Activated gamma-delta T cell (primary cell): Measurements from ENCODE around the gene C10orf67.
"Not testable (repeated sequence)": the region's sequence is repeated elsewhere in the genome, so short reads cannot be mapped to it uniquely, and the experiment has no call there.

Source experiments
- DNase-seq: peaks from one replicate; lab custom pipeline; 2025; lab: John Stamatoyannopoulos, UW

The C10orf67 gene

DNA sequence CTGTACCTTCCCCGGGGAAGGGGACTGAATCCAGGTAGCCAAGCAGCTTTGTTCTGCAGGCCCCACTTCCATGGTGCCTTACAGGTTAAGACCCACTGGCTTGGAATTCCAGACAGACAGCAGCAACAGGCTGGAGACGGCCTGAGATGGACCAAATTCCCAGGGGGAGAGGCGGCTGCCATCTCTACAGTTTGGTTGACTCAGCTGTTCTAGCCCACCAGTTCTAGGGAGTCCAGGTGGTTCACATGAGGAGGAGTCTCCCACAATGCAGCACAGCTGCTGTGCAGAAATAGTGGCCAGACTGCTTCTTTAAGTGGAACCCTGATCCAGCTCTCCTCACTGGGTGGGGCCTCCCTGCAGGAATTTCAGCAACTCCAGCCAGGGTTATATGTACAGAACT is 74.1 kb downstream of the C10orf67 start:
- DNase-seq: no peak

DNA sequence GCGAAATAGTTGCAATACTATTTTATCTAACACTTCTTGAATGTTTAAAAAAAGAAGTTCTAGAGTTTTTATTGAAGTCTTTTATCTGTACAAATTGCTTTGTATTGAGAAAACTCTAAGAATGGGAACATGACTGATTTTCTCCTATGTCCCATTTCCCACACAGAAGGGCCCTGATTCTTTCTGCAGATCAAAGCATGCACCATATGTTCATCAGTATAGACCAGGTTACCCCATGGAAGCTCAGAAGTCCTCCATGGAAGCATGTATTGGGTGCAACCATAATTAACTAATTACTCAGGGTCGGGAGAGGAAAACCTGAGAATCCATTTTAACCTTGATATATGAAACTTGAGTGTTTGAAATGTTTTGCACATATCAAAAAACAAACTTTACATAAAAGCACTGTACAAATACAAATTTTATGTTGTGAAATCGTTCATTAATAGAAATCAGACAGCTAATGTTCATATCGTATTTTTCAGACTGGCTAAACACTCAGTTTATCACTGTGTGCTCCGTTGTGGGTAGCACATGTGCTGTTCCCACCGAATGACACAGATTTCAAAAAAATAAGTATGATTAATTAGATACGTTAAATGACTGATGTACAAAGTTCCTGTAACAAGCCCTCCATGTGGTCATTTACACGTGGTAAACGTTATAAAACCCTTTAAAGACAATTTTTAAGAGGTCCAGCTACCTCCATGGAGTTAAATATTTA is 81.0 kb downstream of the C10orf67 start:
- no peak for DNase-seq

DNA sequence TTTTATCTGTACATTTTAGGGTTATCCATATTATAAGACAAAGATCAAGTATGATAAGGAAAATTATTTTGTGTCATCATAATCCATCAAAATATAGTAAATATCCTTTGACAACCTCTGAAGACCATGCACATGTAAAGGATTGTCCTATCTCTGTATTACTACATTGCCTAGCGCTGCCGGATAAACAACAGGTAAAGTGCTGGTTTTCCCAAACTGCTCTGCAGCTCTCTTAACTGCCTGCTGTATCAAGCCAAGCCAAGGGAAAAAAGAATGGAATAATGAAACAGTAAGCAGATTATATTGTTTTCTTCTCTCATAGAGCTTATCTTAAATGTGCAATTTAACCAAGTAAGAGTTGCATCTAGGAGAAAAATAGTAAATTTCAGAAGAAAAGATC is 81.7 kb downstream of the C10orf67 start:
- no peak for DNase-seq

DNA sequence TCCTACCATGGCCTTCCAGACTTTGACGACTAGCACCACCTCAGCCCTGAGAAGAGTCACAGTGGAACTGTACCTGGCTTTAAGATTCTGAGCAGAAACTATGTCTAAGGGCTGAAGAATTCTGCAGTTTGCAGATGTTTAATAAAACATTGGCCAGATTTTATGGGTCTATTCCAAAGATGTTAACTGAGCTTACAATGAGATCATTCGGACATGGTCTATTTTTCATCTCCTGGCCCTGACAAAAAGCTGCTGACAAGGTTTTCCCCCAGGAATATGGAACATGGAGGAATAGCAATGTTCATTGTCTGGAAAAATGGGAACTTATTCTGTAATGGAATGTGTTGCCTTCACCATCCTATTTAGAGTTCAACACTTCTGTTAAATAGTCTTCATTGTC is 86.1 kb downstream of the C10orf67 start:
- DNase-seq: no peak

DNA sequence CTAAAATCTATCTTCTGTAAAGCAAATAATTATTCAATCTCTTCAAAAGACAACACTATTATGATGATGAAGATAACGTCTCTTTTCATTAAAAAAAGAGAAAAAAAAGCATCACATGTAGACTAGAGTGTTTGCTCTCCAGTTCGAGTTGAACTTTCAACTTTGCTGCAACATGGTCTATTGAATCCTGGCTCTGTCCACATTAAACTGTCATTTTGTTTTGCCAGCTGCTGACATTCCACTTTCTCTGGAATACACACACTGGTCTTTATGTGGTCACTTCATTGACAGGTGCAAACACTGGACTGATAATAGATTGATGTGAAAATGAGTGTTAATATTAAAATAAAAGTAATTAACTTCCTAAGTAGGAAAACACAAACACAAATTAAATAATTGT is 90.8 kb downstream of the C10orf67 start:
- DNase-seq: no peak

DNA sequence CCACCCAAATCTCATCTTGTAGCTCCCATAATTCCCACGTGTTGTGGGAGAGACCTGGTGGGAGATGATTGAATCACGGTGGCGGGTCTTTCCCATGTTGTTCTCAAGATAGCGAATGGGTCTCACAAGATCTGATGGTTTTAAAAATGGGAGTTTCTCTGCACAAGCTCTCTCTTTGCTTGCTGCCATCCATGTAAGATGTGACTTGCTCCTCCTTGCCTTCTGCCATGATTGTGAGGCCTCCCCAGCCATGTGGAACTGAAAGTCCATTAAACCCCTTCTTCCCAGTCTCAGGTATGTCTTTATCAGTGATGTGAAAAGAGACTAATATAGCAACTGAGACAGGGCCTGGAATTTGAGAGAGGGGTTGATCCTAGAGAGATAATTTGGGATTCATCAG is 91.7 kb downstream of the C10orf67 start:
- not testable (repeated sequence) for DNase-seq

DNA sequence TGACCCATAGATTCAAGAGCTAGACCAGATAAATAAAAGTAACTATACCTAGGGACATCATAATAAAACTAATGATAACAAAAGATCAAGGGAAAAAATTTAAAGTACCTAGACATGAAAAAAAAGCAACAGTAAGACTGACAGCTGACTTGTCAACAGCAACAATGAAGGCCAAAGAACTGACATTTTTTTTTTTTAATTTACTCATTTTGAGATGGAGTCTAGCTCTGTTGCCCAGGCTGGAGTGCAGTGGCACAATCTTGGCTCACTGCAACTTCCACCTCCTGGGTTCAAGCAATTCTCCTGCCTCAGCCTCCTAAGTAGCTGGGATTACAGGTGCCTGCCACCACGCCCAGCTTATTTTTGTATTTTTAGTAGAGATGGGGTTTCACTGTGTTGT is 102.8 kb downstream of the C10orf67 start:
- DNase-seq: not testable (repeated sequence)

DNA sequence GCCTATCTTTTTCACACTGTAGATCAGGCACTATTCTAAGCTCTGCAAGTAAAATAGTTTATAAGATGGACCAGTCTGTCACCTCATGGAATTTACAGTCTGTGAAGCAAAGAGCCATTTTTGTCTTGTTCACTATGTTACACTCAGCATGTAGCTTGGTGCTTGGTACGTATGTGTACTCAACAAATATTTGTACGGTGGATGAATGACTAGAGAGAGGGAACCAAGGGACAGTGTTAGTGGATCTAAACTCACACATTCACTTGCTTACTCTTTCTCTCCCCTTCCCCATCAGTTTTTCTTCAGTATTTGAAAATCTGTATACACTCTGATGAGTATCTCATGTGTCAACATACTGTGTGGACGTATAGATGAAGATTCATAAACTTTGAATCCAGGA is 106.6 kb downstream of the C10orf67 start:
- no peak for DNase-seq

DNA sequence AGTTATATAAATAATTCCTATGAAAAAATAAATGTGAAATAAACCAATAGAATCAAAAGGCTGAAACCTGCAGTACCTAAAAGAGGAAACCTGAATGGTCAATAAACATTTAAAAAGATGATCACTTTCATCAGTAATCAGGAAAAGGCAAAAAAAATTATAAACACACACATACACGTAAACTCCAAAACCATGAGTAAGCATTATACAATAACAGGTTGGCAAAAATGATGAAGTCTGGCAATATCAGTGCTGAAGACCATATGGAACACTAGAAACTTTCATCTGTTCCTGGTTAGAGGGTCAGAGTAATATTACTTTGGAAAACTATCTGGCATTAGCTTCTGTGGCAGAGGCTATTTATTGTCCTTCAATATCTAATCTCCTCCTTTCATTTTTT is 114.0 kb downstream of the C10orf67 start:
- no peak for DNase-seq

DNA sequence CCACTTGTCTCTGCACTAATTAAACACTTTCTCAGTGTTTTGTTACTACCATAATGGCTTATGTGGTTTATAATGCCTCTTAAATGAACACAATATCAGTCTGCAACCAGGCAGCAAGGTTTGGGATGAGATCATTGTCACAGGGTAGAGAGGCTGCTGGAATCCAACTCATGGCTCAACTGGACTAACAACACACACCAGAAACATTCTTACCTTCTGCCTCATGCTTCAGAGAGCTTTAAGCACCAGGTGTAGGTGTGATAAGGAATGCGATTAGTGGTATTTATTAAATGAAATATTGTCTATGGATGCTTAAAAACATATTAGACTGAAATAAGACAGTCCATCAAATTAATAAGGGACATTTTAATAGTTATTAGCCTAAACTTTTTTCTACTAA is 127.1 kb downstream of the C10orf67 start:
- DNase-seq: no peak

DNA sequence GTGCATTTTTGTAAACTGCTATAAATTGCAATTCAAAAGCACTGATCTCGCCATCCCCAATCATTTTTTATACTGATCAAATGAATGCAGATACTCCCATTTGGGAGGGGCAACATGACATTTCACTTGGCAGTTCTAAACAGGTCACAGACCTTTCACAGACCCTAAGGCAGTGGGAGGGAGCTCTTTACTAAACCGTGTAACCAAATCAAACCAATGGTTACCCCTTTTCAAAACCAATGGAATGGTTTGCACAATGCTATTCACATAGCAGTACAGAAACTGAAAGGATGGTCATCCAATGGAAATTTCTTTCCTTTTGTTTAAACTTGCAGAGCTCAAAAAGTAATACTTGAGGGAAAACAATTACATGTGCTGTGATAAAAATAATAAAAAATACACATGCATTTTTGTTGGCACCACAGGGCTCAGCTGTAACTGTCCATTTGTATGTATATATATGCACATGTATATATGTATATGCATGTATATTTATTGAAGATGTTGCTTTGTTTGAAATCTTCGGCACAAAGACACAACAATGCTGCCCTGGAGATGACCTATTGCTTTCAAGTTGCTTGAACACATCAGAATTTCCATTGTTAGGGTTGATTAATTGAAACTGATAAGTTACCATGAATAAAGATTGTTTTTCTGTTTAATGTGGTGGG is 138.5 kb downstream of the C10orf67 start:
- DNase-seq: no peak

DNA sequence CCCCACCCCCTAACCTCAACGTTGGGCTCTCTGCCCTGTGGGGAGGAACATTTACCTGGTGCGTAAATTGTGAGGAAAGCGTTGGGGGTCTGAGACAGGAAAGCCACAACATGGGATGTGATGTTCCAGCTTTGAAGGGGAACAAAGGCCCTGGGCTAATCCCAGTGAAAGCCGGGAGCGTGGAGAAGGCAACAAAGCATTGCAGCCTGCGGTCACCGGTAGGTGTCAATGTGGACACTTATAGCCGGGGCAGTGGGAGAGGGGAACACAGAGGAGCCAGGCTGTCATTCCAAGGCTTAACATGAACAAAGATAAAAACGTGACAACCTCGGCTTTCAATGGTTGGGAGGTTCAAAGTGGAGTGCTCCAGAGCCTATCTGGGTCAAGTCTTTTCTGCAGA is 139.8 kb downstream of the C10orf67 start:
- DNase-seq: no peak

DNA sequence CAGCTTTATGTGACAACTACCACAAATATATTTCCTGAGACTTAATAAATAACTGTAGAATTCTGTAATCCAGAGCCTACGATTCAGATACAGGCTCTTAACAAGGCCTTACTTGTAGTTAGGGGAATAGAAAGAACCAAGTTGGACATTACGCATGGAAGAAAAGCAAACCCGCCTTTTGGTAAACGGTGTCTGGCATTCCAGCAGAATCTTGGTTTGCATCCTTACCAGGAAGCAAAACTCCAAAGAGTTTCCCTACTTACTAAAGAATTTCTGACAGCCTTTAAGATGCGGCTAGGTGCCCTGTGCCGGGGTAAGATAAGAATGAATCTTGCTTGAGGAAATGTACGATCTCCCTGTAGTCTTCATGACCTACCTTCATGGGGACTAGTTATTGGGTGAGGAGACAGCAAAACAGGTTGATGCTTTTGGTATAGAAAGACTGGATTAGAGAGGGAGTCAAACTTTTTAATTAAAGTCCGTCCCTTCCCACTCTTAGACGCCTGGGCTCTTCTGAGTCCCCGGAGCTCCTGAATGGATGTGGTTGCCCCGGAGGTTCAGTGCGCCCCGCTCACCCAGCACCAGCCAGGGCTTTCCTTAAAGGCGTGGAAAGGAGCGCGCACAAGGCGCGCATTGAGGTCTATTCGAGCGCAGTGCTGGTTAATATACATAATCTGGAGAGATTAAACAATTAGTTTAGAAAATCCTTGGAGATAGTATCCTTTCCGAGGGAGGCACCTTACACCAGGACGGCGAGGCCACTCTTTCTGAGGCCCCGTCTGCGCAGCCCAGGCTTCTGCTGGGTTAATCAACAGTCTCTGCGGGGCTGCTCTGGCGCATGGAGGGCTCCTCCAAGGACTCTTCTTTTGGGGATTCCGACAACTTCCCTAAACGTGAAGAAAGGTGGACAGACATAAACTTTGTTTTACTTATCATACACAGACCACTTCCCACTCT is 140.9 kb downstream of the C10orf67 start:
- DNase-seq: no peak

DNA sequence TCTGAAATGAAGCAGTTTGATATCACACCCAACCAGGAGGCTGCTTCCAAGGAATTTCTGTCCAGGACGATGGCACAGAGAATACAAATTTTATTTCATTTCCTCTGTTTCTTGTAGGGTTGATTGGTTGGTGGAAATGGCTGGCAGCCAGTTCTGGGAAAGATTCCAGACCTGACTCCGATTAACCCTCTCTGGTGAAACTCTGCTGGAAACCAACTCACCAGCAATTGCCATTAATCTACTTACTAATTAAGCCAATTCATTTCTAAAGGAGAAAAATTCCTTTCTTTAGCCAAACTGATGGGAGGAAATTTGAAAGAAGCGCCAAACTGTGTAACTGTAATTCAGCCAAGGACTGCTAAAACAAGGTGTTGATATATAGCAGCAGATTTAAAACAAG is 141.8 kb downstream of the C10orf67 start:
- DNase-seq: no peak

DNA sequence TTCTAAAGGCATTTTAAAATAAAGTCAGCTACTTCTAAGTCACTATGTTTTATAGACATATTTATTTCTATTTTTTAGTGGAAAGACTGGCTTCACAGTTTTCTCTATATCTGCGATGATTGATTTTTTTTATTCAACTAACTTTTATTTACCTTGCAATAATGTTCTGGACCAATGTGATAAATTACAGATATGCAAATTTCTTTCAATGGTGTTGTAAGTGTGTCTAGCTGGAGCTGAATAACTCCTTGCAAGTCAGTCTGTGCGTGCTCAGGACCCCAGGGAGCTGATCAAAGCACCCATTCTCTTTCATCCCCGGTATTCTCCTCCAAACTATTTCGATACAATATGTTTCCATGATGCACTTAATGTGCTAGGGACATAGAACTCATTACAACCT is 142.8 kb downstream of the C10orf67 start:
- DNase-seq: no peak

DNA sequence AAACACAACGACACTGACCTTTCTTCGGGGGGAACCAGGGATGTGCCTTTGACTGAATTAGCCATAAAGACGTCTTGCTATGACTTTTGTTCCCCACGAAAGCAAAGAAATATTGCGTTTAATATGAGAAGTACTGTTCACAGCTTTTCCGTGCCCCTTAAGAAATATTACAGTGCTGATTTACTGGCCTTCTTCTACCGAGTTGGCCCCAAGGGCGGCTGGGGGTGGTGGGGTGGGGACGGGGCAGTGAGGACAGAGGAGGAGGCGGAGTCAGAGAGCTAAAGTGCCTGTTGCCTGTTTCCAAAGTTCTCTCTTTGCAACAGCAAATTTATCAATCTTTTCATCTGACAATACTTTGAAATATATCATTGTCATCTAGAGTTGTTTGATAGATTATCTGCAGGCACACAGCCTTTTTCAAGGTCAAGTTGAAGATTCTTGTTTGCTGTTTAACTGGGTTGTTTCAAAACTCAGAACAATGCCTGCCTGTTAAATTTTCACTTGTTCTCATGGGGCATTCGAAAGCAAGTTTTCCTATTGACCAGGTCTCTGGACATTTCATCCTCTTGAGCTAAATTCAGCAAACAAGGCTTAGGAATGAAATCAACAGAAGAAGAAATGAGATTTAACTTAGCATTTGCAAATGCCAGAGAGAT is 143.5 kb downstream of the C10orf67 start:
- DNase-seq: no peak

DNA sequence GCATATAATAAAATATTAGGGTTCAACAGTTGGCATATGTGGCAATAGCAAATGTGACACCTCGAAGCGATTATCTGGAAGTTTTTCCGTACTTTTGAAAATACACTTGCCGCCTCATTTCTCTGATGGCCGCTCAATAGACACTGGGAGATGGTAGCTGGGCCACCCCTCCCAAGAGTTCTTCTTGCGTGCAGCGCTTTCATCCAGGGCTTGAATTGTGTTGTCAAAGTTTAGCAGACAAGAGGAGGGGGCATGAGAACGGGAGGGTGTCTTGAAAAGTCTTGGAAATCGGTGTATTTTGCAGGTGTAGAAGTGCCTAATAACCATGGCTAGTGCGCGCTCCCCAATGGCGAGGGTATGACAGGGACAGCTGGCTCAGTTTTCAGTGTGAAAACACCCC is 144.0 kb downstream of the C10orf67 start:
- no peak for DNase-seq

DNA sequence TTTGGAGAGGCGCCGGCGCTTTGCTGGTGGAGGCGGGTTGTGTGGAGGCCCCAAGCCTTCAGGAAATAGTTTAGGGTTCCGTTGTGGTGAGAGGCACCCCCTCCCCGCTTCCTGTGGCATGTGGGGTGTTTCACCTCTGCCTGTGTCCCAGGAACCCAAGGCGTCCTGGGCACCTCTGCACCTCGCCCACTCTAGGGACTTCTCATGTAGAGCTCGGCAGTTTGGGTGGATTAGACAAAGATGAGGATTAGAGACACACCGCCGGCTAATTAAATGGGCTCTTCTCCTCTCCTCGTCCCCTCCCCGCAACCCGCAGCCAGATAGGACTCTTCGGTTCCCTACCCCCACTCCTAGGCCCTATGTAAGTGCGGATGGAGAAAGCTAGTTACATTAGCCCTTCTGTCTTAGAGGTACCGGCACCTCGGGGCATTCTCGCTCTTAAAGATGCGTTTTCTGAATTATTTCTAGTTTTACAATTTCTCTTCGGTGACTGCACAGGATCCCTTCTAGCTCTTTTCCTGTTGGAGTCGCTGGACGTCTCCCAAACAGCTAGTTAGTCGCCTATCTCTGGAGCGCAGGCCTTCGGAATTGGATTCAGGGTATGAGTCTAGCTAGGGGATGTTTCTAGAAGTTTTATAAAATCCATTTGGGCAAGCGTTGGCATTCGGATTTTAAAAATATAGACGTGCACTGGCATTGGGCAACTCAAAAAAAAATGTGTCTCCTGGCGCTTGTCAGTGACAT is 144.7 kb downstream of the C10orf67 start:
- no peak for DNase-seq

DNA sequence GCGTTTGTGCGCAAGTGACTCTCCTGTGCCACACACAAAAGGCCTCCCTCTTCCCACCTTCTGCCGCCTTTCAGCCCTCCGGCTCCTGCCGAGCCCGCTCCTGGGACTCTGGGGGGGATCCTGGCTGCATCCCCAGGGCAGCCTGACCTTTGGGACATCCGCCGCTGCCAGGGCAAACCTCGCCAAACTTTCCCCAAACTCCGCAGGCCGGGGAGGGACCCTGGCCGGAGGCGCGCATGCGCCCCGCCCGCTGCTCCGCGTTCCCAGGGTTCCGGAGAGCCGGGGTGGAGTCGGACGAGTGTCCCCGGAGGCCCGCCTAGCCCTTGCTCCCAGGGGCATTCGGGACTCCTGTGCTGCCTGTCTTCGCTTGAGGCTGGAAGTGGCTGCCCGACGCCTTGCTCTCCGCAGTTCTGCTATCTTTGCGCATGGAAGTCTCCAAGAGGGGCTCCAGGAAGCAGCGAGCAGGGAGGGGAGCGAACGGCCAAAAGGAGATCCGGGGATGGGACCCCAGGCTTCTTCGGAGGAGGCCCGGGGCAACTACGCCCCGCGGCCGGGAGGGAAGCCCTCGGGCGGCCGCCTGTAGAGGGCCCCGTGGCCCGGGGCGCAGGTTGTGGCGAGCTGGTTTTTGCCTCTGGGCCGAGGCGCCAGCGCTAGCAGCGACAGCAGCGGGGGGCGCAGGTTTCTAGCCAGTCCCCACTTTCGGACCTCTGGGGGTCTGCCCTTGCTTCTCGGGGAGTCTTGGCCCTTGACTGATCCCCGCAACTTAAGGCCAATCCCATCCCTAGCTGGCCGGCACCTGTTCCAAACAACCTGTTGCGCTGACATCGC is 145.4 kb downstream of the C10orf67 start:
- DNase-seq: no peak

DNA sequence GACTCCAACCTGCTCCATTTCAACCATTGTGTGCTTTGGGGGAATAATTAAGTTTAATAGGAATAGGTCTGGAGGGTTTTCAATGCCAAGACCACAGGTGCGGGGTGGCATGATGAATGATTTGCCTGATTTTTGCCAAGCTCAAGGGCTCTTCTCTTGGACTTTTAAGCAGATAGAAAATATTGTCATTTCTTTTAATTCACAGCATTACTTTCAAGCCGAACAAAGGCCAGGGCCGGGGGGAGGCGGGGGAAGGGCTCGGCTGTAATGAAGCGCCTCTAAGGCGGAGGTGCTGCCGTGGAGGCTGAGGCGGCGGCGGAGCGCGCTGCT is 146.0 kb downstream of the C10orf67 start:
- DNase-seq: no peak

DNA sequence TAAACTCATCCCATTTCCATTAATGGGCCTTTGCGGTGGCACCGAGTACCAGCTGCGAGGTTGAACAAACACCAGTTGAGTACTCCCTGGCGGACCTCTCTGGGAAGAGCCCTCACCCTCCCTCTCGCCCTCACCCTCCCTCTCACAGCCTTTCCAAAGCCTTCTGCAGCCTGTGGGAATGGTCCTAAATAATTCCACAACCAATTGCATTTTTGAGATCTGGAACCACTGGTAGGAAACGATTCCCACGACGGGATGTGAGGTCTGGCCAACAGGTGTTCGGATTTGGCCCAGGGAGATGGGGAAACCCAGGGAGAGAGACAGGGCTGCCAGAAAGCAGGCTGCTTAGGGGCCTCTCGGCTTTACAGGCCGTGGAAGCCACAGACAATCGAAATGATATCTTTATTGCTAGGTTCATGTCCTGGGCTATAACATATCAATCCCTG is 147.2 kb downstream of the C10orf67 start:
- DNase-seq: no peak
